ENCODE measurements around the gene NFATC4.
A peak's percentile ranks its signal among the peaks of the same experiment; 100 is the strongest.

The NFATC4 gene

DNA sequence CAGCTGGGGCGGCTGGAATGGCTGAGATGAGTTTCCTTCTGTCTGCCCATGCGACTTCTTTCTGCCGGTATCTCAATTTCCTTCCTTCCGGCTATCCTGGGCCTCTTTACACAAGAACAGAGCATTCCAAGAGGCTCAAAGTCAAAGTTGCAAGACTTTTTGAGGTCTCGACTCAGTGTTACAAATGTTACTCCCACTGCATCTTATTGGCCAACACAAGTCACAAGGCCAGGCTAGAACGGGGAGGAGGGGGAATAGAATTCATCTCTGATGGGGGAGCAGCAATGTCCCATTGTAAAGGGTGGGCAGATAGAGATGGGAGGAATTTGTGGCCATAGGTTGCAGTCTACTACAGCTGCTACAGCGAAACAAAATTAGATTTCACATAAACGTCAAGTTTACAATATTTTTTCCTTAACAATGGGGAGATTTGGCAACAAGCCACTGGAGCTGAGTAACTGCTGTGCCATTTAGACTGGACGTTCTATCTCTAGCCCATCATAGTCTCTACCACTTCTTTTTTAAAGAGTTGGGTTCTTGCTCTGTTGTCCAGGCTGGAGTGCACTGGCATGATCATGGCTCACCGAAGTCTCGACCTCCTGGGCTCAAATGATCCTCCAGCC is 21.4 kb downstream of the NFATC4 start:
- Histone ChIP-seq H3K4me1 (ENCODE audit: control insufficient read depth, insufficient read depth, low read length, poor library complexity, severe bottlenecking) (peaks cover 3% of the 10 kb centered on the region), H3K9me3 (ENCODE audit: control insufficient read depth, low read length) (no peaks in the 10 kb centered on the region), H3K27ac (ENCODE audit: low read depth, low read length, severe bottlenecking) (no peak overlapping the region), H3K4me3 (ENCODE audit: extremely low read depth, insufficient read depth, low read length, poor library complexity, severe bottlenecking) (no peak overlapping the region), H3K36me3 (ENCODE audit: control insufficient read depth, insufficient read depth, low read length) (no peaks in the 10 kb centered on the region)
- WGBS, 2 experiments (ENCODE audit: insufficient coverage in 2 of 2), result 85 to 89% methylated on average over 4 to 7 of the region's 11 CpGs

DNA sequence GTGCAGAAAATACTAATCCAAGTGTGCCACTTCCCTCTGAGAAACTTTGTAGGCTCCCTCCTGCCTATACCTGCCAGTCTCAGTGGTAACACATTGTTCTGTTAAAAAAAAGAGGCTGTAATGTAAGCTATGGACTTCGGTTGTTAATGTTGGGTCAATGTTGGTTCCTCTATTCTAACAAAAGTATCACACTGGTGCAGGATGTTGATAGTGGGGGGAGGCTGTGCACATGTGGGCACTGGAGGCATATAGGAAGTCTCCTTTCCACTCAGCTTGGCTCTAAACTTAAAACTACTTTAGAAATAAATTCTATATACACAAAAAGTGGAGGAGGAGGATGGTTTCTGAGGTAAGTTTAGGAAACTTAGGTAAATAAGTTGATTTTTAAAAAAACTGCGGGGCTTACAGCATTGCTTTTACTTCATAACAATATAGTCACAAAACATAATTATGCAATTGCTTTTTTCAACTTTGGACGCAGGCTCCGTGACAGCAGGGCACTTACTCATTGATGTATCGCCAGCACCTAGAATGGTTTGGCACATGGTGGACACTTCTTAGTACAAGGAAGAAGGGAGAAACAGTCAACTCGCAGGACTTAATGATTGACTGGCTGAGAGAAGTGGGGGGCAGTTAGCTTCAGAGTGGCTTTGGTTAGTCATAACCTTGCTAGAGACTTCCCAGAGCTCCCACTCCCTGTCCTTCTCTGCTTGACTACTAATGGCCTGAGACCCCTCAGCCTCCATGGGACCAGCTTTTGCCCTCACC is 22.9 kb downstream of the NFATC4 start:
- Histone ChIP-seq H3K36me3 (ENCODE audit: control insufficient read depth, insufficient read depth, low read length) (no peaks in the 10 kb centered on the region), H3K4me3 (ENCODE audit: extremely low read depth, insufficient read depth, low read length, poor library complexity, severe bottlenecking) (no peak overlapping the region), H3K9me3 (ENCODE audit: control insufficient read depth, low read length) (no peaks in the 10 kb centered on the region), H3K4me1 (ENCODE audit: control insufficient read depth, insufficient read depth, low read length, poor library complexity, severe bottlenecking) (peaks cover 5% of the 10 kb centered on the region), H3K27ac (ENCODE audit: low read depth, low read length, severe bottlenecking) (no peak overlapping the region)
- 95 to 97% methylated on average over 4 of the region's 6 CpGs for WGBS, 2 experiments (ENCODE audit: insufficient coverage in 2 of 2)

- peaks cover 16% of the 10 kb centered on the region for H3K4me1 ChIP-seq (ENCODE audit: control insufficient read depth, insufficient read depth, low read length, poor library complexity, severe bottlenecking)
- WGBS, 2 experiments (ENCODE audit: insufficient coverage in 2 of 2), result 80 to 89% methylated on average over 5 to 6 of the region's 8 CpGs
- no peak overlapping the region for H3K4me3 ChIP-seq (ENCODE audit: extremely low read depth, insufficient read depth, low read length, poor library complexity, severe bottlenecking)
- no peaks in the 10 kb centered on the region for H3K9me3 ChIP-seq (ENCODE audit: control insufficient read depth, low read length)
- no peaks in the 10 kb centered on the region for H3K36me3 ChIP-seq (ENCODE audit: control insufficient read depth, insufficient read depth, low read length)
- no peak overlapping the region for H3K27ac ChIP-seq (ENCODE audit: low read depth, low read length, severe bottlenecking)
Observed at GRCh38 chr14:24392325-24393091, 24.5 kb downstream of the NFATC4 start.

- Histone ChIP-seq H3K4me1 (ENCODE audit: control insufficient read depth, insufficient read depth, low read length, poor library complexity, severe bottlenecking) (peaks cover 16% of the 10 kb centered on the region), H3K9me3 (ENCODE audit: control insufficient read depth, low read length) (no peaks in the 10 kb centered on the region), H3K4me3 (ENCODE audit: extremely low read depth, insufficient read depth, low read length, poor library complexity, severe bottlenecking) (no peak overlapping the region), H3K36me3 (ENCODE audit: control insufficient read depth, insufficient read depth, low read length) (no peaks in the 10 kb centered on the region), H3K27ac (ENCODE audit: low read depth, low read length, severe bottlenecking) (no peak overlapping the region)
- WGBS, 2 experiments (ENCODE audit: insufficient coverage in 2 of 2), result no CpG with 5 or more reads among the region's 3 CpGs
Observed at GRCh38 chr14:24394275-24394674, 26.3 kb downstream of the NFATC4 start.

DNA sequence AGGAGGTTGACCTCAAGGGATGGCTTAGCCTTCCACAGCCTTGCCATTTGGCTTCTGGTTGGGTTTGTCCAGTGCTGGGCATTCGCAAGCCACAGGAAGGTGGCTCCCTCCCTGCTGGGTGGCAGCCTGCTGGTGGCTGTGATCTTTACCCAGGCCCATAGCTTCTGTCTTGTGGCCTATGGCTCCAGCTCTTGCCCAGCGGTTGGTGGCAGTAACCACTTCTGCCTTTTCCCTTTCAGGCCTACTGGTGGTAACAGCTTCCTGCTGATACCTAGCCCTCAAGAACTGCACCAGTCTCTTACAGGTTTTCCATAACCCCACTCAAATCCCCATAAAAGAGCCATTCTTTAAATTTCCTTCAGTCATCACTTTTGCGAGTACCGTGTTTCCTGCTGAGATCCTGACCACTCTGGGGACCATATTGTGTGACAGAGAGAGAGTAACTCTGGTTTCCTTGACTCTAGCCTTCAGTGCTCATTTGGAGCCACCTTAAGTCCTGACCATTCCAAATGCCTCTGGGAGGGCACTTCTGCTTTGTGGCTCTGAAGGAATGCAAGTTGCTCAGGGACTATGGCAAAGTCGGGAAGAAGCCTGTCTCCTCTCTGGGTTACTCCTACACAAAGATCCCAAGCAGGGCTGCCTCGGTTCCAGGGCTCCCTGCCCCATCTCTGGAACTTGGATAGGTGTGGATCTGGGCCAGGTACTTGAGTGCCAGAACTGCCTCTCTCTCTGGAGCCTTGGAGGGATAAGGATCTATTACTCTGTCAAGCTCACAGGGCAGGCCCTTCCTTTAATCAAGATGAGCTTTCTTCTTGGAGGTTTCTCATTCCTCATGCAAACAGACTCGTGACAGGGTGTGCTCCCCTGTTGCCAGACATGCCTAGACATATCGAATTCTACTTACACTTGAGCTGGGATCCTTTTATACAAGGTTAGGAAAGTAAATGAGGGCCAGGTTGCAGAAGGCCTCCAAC is 27.9 kb downstream of the NFATC4 start:
- 96 to 100% methylated on average over 4 to 5 of the region's 8 CpGs for WGBS, 2 experiments (ENCODE audit: insufficient coverage in 2 of 2)
- Histone ChIP-seq H3K9me3 (ENCODE audit: control insufficient read depth, low read length) (no peaks in the 10 kb centered on the region), H3K27ac (ENCODE audit: low read depth, low read length, severe bottlenecking) (no peak overlapping the region), H3K4me1 (ENCODE audit: control insufficient read depth, insufficient read depth, low read length, poor library complexity, severe bottlenecking) (peaks cover 23% of the 10 kb centered on the region), H3K36me3 (ENCODE audit: control insufficient read depth, insufficient read depth, low read length) (no peaks in the 10 kb centered on the region), H3K4me3 (ENCODE audit: extremely low read depth, insufficient read depth, low read length, poor library complexity, severe bottlenecking) (no peak overlapping the region)

GRCh38 chr14:24397639-24398292 is 29.8 kb downstream of the NFATC4 start:
- Histone ChIP-seq H3K27ac (ENCODE audit: low read depth, low read length, severe bottlenecking) (peak overlapping the region; percentile 54), H3K36me3 (ENCODE audit: control insufficient read depth, insufficient read depth, low read length) (no peaks in the 10 kb centered on the region), H3K4me3 (ENCODE audit: extremely low read depth, insufficient read depth, low read length, poor library complexity, severe bottlenecking) (no peak overlapping the region), H3K4me1 (ENCODE audit: control insufficient read depth, insufficient read depth, low read length, poor library complexity, severe bottlenecking) (peaks cover 22% of the 10 kb centered on the region), H3K9me3 (ENCODE audit: control insufficient read depth, low read length) (no peaks in the 10 kb centered on the region)
- WGBS, 2 experiments (ENCODE audit: insufficient coverage in 2 of 2), result 64 to 81% methylated on average over 5 to 6 of the region's 6 CpGs

DNA sequence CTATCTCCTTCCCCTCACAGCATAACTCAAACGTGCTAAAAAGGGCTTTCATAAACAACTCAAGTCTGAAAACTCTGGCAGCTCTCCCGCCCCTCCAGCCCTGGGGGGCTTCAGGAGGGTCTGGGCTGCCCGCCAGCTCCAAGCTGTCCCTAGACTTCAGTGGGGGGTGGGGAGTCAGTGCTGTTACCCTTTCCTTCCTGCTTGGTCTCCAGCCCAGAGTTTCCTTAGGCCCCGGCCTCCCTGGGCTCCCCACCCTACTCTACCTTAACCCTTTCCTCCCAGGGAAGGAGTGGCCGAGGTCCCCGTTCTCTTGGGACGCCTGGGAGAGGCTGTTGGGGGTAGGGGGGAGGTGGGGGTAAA is 30.3 kb downstream of the NFATC4 start:
- Histone ChIP-seq H3K4me1 (ENCODE audit: control insufficient read depth, insufficient read depth, low read length, poor library complexity, severe bottlenecking) (peaks cover 20% of the 10 kb centered on the region), H3K36me3 (ENCODE audit: control insufficient read depth, insufficient read depth, low read length) (no peaks in the 10 kb centered on the region), H3K27ac (ENCODE audit: low read depth, low read length, severe bottlenecking) (peak overlapping the region; percentile 54), H3K4me3 (ENCODE audit: extremely low read depth, insufficient read depth, low read length, poor library complexity, severe bottlenecking) (peak overlapping the region; percentile 63), H3K9me3 (ENCODE audit: control insufficient read depth, low read length) (no peaks in the 10 kb centered on the region)
- WGBS, 2 experiments (ENCODE audit: insufficient coverage in 2 of 2), result 38% methylated on average over 3 of the region's 7 CpGs; no CpG with 5 or more reads in 1 of the 2 experiments

DNA sequence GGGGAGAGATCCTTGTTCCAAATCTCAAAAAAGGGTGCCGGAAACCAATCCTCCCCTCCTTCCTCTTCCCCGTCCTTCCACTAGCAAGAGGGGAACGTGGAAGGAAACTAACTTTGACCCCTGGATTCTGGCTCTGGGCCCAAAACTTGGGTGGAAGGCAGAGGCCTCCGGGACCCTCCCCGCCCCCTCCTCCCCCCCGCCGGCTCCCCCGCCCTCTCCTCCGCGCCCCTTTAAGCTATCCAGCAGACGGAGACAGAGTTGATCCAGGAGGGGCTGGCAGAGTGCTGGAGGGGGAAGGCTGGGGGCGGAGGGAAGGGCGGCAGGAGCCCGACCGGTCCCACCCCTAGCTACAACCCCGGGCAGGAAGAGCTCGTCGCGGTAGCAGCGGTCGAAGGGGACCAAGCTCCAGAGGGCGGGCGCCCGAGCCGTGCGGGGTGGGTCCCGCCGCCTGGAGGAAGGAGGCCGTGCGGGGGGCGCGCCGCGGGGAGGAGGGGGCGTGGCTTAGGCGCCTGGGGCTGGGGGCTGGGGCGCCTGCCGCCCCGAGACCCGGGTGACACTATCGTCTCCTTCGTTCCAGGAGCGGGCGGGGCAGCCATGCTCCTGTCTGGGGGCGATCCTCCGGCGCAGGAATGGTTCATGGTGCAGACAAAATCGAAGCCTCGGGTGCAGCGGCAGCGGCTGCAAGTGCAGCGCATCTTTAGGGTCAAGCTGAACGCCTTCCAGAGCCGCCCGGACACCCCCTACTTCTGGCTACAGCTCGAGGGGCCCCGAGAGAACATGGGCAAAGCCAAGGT is 30.9 kb downstream of the NFATC4 start, which contains the start of gene NYNRIN:
Gene NYNRIN (plus strand): TSS at position 351 of the 794 bp plus-strand sequence. CDS start 244 bp downstream, at position 595.
- Histone ChIP-seq H3K27ac (ENCODE audit: low read depth, low read length, severe bottlenecking) (peak within 1 kb of the TSS; percentile 54), H3K4me1 (ENCODE audit: control insufficient read depth, insufficient read depth, low read length, poor library complexity, severe bottlenecking) (peaks cover 23% of the 10 kb centered on the region), H3K9me3 (ENCODE audit: control insufficient read depth, low read length) (no peaks in the 10 kb centered on the region), H3K36me3 (ENCODE audit: control insufficient read depth, insufficient read depth, low read length) (no peaks in the 10 kb centered on the region), H3K4me3 (ENCODE audit: extremely low read depth, insufficient read depth, low read length, poor library complexity, severe bottlenecking) (peak within 1 kb of the TSS; percentile 63)
- 0% methylated on average over 19 to 20 of the region's 57 CpGs for WGBS, 2 experiments (ENCODE audit: insufficient coverage in 2 of 2)

DNA sequence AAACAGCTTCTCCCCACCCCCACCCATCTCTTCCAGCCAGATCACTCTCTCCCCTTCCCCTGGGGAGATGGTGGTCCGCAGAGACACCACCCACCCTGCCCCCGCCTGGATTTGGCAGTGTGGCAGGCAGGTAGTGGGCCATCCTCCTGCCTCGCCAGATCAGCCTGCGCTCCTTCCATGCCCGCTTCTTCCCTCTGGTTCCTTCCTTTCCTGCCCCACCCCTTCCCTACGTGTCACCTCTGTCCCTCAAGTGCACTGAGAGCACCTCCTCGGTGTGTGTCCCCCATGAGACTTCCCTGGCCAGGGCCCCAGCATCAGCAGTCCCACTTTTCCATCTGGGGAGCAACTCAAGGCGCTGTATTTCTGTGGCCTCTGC is 31.5 kb downstream of the NFATC4 start:
- peak overlapping the region; percentile 63 for H3K4me3 ChIP-seq (ENCODE audit: extremely low read depth, insufficient read depth, low read length, poor library complexity, severe bottlenecking)
- no peaks in the 10 kb centered on the region for H3K36me3 ChIP-seq (ENCODE audit: control insufficient read depth, insufficient read depth, low read length)
- H3K9me3 ChIP-seq (ENCODE audit: control insufficient read depth, low read length), result no peaks in the 10 kb centered on the region
- WGBS, 2 experiments (ENCODE audit: insufficient coverage in 2 of 2), result 23 to 27% methylated on average over 3 to 6 of the region's 8 CpGs
- H3K4me1 ChIP-seq (ENCODE audit: control insufficient read depth, insufficient read depth, low read length, poor library complexity, severe bottlenecking), result peaks cover 26% of the 10 kb centered on the region
- H3K27ac ChIP-seq (ENCODE audit: low read depth, low read length, severe bottlenecking), result no peak overlapping the region

All from mesodermal cell (in vitro differentiated cells).